ENCODE data around the gene ATP8A2.

Gene ATP8A2

DNA sequence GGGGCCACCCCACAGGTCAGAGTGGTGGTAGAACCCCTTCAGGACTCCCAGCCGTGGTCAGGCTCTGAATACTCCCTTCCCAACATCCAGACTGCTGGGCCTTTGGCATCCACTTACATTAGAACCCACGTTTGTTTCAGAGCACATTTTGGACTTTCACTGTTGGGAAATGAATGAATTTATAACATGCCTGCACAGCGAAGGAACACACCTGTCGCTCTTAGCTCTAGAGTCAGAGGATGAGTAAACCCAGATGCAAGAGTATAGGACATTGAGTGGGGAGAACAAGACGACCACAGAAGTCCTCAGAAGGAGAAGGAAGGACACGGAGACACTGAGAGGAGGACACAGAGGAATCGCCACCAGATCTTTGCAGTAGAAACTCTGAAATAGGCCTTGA is 649.1 kb downstream of the ATP8A2 start:
- no peak for TF ChIP-seq FOXP2 (optimal IDR thresholded peaks at IDR 0.05; ENCODE audit: borderline replicate concordance, extremely low read depth, extremely low read length, insufficient read depth)
- TF ChIP-seq, protein P1, sequence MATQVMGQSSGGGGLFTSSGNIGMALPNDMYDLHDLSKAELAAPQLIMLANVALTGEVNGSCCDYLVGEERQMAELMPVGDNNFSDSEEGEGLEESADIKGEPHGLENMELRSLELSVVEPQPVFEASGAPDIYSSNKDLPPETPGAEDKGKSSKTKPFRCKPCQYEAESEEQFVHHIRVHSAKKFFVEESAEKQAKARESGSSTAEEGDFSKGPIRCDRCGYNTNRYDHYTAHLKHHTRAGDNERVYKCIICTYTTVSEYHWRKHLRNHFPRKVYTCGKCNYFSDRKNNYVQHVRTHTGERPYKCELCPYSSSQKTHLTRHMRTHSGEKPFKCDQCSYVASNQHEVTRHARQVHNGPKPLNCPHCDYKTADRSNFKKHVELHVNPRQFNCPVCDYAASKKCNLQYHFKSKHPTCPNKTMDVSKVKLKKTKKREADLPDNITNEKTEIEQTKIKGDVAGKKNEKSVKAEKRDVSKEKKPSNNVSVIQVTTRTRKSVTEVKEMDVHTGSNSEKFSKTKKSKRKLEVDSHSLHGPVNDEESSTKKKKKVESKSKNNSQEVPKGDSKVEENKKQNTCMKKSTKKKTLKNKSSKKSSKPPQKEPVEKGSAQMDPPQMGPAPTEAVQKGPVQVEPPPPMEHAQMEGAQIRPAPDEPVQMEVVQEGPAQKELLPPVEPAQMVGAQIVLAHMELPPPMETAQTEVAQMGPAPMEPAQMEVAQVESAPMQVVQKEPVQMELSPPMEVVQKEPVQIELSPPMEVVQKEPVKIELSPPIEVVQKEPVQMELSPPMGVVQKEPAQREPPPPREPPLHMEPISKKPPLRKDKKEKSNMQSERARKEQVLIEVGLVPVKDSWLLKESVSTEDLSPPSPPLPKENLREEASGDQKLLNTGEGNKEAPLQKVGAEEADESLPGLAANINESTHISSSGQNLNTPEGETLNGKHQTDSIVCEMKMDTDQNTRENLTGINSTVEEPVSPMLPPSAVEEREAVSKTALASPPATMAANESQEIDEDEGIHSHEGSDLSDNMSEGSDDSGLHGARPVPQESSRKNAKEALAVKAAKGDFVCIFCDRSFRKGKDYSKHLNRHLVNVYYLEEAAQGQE (IDR thresholded peaks at IDR 0.05; ENCODE audit: insufficient read depth in 1 of 2, low read depth in 2 of 2, low read length in 2 of 2), result no peak
- TF ChIP-seq TAF1 (IDR thresholded peaks at IDR 0.05; ENCODE audit: borderline replicate concordance, insufficient read depth, low read length), result no peak

DNA sequence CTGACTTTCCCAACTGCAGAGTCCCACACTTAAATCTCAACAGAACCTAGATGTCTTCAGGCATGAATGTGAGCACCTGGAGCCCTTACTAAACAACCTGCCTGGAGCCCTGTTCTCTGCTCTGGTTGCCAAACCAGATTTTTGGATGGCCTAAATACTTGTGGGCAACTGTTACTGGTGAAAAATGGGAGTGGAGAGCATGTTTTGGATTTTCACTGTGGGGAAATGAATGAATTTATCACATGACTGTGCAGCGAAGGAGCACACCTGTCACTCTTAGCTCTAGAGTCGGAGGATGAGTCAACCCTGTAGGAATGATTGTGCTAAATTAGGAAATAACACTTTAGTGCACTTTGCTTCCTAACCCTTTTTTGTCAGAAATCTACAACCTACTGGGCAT is 649.7 kb downstream of the ATP8A2 start:
- TF ChIP-seq, protein P1 (IDR thresholded peaks at IDR 0.05; ENCODE audit: insufficient read depth in 1 of 2, low read depth in 2 of 2, low read length in 2 of 2), result no peak
- no peak for TF ChIP-seq POLR2AphosphoS5 (IDR thresholded peaks at IDR 0.05; ENCODE audit: low read depth, low read length)
- no peak for TF ChIP-seq FOXP2 (optimal IDR thresholded peaks at IDR 0.05; ENCODE audit: borderline replicate concordance, extremely low read depth, extremely low read length, insufficient read depth)
- TF ChIP-seq TAF1 (IDR thresholded peaks at IDR 0.05; ENCODE audit: borderline replicate concordance, insufficient read depth, low read length), result no peak
- TF ChIP-seq SIN3A (IDR thresholded peaks at IDR 0.05; ENCODE audit: borderline replicate concordance, insufficient read depth, low read length), result no peak

DNA sequence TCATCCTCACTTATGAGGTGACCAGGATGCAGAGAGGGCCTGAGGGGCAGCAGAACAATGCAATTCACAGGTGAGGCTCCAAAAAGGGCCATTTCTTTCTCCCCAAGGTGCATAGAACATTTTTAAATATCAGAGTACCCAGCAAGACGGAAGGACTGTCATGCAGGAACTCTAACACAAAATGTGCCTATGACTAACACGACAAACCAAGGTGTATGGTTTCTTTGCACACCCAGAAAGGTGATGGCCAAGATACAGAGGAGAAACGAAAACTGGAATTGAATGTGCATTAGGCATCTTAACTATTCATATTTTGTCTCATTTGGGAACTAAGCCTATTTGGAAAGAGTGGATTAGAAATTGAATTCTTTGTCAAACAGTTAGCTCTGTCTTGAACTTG is 650.2 kb downstream of the ATP8A2 start:
- TF ChIP-seq POLR2AphosphoS5 (IDR thresholded peaks at IDR 0.05; ENCODE audit: low read depth, low read length), result no peak
- TF ChIP-seq, protein P1 (IDR thresholded peaks at IDR 0.05; ENCODE audit: insufficient read depth in 1 of 2, low read depth in 2 of 2, low read length in 2 of 2), result no peak
- TF ChIP-seq FOXP2 (optimal IDR thresholded peaks at IDR 0.05; ENCODE audit: borderline replicate concordance, extremely low read depth, extremely low read length, insufficient read depth), result no peak
- TF ChIP-seq SIN3A (IDR thresholded peaks at IDR 0.05; ENCODE audit: borderline replicate concordance, insufficient read depth, low read length), result no peak
- TF ChIP-seq TAF1 (IDR thresholded peaks at IDR 0.05; ENCODE audit: borderline replicate concordance, insufficient read depth, low read length), result no peak

DNA sequence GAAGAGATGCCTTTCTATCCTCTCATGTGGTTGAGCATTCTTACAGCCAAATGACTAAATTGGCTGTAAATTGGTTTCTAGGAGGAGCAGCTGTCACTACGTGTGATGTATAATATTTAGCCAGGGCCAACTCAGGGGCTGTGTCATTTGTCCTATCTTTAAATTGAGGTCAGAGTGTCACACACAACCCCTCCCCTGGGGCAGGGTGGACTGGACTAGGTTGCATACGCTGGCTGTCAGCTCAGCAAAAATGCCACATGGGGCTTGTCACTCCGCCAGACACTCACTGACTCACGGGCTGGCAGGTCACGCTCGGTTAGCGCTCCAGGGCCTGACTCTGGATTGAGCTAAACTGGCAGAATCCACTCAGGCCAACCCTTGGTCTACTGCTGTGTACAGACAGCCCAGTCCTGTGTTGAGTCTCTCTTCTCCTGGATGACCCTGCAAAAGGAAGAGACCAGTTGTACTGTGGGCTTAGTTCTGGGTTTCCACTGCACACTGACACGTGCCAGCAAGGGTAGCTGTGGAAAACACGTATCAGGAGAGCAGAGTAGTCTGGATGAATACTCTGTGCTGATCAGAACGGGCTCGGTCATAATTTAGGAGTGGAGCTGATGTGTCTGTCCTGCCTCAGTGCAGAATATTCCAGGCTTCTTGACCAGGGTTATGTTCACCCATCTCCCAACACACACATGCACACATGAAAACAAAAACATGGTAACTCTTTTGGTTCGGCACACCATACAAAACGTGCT is 650.9 kb downstream of the ATP8A2 start:
- TF ChIP-seq TAF1 (IDR thresholded peaks at IDR 0.05; ENCODE audit: borderline replicate concordance, insufficient read depth, low read length) (no peak), FOXP2 (optimal IDR thresholded peaks at IDR 0.05; ENCODE audit: borderline replicate concordance, extremely low read depth, extremely low read length, insufficient read depth) (no peak), SIN3A (IDR thresholded peaks at IDR 0.05; ENCODE audit: borderline replicate concordance, insufficient read depth, low read length) (no peak), POLR2AphosphoS5 (IDR thresholded peaks at IDR 0.05; ENCODE audit: low read depth, low read length) (no peak)
- TF ChIP-seq, protein P1 (IDR thresholded peaks at IDR 0.05; ENCODE audit: insufficient read depth in 1 of 2, low read depth in 2 of 2, low read length in 2 of 2), result no peak

Data from PFSK-1 (cell line).